ENCODE results near the gene BARHL2.
A peak's percentile ranks its signal among the peaks of the same experiment; 100 is the strongest.

The BARHL2 gene

DNA sequence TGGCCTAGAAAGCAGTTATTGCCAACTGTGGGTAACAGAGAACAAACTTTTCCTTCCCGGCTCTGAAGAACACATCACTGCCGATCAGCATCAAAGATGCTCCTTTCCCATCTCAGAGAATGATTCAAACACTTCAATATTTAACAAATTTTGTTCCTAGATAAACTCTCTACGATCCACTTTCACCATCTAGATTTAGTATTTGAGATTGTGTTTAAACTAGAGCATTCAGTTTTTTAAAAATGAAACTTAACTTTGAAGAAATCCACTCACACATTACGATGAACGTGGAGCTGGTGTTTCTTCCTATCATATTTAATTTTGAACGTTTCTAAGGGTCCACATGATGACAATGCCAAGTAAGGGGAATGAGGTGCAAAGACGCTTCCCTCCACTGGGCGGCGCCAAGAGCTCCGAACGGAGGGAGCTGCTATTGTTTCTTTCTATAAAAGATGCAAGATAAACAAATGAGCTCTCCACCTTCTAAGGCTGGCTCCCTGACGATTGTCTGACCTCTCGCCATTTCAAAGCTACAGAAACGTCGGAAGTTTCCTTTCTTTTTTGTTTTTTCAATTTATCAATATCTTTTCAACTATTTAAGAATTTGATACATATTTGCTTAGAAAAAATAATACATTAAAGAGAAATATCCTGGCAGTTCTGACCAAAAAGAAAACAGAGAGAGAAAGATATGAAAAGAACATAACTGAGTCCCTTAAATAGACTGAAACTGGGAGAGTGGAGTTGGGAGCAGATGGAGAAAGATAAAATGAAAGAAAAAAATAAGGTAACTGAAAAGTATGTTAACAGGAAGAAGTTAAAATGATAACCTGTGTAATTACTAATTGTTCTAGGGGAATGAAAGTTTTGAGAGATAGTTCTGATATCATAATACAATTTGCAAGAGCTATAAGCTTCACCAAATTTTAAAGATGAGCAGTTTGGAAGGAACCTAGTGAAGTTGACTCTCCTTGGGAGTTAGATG is 4.4 kb upstream of the BARHL2 start:
- peaks cover 84% of the 10 kb centered on the region for H3K27me3 ChIP-seq (ENCODE audit: insufficient read depth, poor library complexity, severe bottlenecking)
- peak in 1 of 2 experiments; percentile 58 for DNase-seq (ENCODE audit: low read depth in 1 of 2, low spot score in 1 of 2)
- no peak overlapping the region for H3K4me3 ChIP-seq (replicated peaks; ENCODE audit: insufficient read depth, low read length)
- TF ChIP-seq, protein P1, sequence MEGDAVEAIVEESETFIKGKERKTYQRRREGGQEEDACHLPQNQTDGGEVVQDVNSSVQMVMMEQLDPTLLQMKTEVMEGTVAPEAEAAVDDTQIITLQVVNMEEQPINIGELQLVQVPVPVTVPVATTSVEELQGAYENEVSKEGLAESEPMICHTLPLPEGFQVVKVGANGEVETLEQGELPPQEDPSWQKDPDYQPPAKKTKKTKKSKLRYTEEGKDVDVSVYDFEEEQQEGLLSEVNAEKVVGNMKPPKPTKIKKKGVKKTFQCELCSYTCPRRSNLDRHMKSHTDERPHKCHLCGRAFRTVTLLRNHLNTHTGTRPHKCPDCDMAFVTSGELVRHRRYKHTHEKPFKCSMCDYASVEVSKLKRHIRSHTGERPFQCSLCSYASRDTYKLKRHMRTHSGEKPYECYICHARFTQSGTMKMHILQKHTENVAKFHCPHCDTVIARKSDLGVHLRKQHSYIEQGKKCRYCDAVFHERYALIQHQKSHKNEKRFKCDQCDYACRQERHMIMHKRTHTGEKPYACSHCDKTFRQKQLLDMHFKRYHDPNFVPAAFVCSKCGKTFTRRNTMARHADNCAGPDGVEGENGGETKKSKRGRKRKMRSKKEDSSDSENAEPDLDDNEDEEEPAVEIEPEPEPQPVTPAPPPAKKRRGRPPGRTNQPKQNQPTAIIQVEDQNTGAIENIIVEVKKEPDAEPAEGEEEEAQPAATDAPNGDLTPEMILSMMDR (IDR thresholded peaks at IDR 0.05; ENCODE audit: insufficient read depth, low read length) = peak; percentile 83
- no peak for TF ChIP-seq GABPA (IDR thresholded peaks at IDR 0.05; ENCODE audit: low read depth)
- no peak overlapping the region for H3K27ac ChIP-seq (replicated peaks)

DNA sequence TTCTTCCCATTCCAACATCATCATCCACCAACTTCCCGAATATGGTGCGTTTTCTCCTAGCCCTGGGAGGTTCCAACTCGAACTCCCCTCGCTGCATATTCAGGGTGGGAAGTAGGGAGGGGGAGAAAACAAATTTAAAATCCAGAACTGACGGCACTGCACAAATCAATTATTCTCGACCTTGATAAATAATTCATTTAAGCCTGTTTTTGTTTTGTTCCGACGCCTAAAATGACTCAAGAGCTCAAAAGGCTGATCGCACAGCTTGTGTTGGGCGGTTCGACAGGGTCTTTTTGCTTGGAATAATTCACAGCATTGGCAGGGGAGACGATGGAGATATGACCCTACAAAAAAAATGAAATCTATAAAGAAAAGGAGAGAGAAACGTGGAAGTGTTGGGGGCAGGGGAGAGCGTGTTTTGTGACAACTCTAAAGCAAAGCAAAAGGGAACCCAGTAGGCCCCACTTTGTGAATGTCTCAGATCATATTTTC is 3.1 kb upstream of the BARHL2 start:
- H3K27ac ChIP-seq (replicated peaks) = no peak overlapping the region
- no peak for DNase-seq (ENCODE audit: low read depth in 1 of 2, low spot score in 1 of 2)
- no peak overlapping the region for H3K4me3 ChIP-seq (replicated peaks; ENCODE audit: insufficient read depth, low read length)
- H3K27me3 ChIP-seq (ENCODE audit: insufficient read depth, poor library complexity, severe bottlenecking) = peaks cover 84% of the 10 kb centered on the region
- TF ChIP-seq REST (IDR thresholded peaks at IDR 0.05; ENCODE audit: insufficient replicate concordance, low read depth) = no peak
- TF ChIP-seq POLR2AphosphoS5 (IDR thresholded peaks at IDR 0.05; ENCODE audit: low read depth) = no peak
- TF ChIP-seq SPI1 (IDR thresholded peaks at IDR 0.05; ENCODE audit: borderline replicate concordance, low read depth) = no peak
- no peak for TF ChIP-seq GABPA (IDR thresholded peaks at IDR 0.05; ENCODE audit: low read depth)
- TF ChIP-seq, protein P1 (IDR thresholded peaks at IDR 0.05; ENCODE audit: insufficient read depth, low read length) = no peak

DNA sequence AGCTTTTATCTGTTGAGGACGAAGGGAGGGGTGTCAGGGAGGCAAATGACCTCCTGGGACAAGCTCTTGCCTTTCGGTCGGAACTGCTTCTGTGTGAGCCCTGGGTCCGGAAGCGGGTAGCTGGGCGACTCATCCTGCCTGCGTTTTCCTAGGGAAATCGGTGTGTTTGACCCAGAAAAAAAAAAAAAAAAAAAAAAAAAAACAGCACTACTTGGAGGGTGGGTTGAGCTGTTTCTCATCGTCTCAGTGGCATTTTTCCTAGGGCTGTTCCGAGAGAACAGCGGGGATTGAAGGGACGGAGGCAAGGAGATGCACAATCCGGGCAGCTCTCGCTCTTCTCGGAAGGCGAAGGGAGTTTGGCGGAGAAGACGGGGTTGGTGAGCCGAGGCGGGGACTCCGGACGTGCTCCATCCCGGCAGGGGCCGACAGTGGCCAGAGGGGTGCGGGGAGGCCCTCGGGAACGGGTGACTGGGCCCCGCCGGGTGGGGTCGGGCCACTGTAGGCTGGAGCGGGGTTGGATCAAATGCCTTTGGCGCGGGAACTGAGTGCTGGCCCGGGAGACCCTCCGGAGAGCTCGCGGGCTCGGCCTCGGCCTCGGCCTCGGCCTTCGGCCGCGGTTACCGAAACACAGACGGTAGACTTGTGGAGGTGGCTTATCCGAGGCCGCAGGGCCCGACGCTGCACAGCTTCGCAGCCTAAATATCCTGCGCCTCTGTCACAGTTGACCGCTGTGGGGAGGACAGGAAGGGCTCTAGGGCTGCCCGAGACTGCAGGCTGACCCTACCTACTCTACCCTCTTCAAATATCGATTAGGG is 2.4 kb upstream of the BARHL2 start:
- no peak for TF ChIP-seq GABPA (IDR thresholded peaks at IDR 0.05; ENCODE audit: low read depth)
- DNase-seq (ENCODE audit: low read depth in 1 of 2, low spot score in 1 of 2) = no peak
- H3K27ac ChIP-seq (replicated peaks) = no peak overlapping the region
- peaks cover 84% of the 10 kb centered on the region for H3K27me3 ChIP-seq (ENCODE audit: insufficient read depth, poor library complexity, severe bottlenecking)
- no peak overlapping the region for H3K4me3 ChIP-seq (replicated peaks; ENCODE audit: insufficient read depth, low read length)

DNA sequence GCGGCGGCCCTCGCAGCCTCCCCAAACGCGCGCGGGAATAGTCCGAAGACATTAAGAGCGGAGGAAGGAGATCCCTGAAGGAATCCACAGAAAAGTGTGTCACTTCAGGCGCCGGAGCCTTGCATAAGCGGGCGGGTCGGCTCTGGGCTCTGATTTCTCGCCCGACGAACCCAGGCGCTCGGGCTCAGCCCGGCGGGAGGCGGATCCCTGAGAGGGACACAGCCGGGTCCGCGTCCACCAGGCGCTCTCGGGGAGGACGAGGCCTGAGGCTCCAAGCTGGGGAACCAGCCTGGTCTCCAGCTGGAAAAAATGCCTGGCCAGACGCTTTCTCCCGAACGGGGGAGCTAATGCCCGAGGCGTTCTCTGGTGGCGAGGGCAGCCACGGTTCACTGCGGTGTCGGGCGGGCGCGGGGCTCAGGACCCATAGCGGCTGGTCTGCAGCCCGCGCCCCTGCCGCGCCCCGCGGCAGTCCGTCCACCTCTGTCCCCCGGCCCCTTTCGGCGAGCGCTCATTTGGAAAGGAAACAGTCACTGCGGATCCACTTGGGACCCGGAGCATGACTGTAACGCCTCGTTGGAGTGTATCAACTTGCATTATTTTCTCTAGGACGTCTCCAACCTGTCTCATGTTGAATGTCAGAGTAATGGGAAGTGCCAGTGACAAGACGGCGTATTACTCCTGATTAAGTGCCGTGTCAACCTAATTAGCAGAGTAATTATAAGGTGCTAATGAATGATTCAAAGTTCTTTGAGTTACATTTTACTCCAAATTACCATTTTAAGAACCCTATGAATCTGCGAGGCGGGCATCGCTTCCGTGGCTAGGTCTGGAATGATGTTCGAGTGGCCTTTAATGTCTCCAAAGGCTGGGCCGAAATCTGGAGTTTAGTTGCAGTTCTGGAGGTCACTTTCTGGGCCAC is 1.6 kb upstream of the BARHL2 start:
- no peak overlapping the region for H3K4me3 ChIP-seq (replicated peaks; ENCODE audit: insufficient read depth, low read length)
- no peak for DNase-seq (ENCODE audit: low read depth in 1 of 2, low spot score in 1 of 2)
- TF ChIP-seq POLR2AphosphoS5 (IDR thresholded peaks at IDR 0.05; ENCODE audit: low read depth) (no peak), REST (IDR thresholded peaks at IDR 0.05; ENCODE audit: insufficient replicate concordance, low read depth) (no peak), GABPA (IDR thresholded peaks at IDR 0.05; ENCODE audit: low read depth) (no peak), SPI1 (IDR thresholded peaks at IDR 0.05; ENCODE audit: borderline replicate concordance, low read depth) (no peak)
- TF ChIP-seq, protein P1 (IDR thresholded peaks at IDR 0.05; ENCODE audit: insufficient read depth, low read length) = no peak
- H3K27ac ChIP-seq (replicated peaks) = no peak overlapping the region
- peaks cover 84% of the 10 kb centered on the region for H3K27me3 ChIP-seq (ENCODE audit: insufficient read depth, poor library complexity, severe bottlenecking)
